ENCODE measurements around the gene PRF1.
"Not testable (repeated sequence)": the region's sequence is repeated elsewhere in the genome, so short reads cannot be mapped to it uniquely, and the experiment has no call there.

DNA sequence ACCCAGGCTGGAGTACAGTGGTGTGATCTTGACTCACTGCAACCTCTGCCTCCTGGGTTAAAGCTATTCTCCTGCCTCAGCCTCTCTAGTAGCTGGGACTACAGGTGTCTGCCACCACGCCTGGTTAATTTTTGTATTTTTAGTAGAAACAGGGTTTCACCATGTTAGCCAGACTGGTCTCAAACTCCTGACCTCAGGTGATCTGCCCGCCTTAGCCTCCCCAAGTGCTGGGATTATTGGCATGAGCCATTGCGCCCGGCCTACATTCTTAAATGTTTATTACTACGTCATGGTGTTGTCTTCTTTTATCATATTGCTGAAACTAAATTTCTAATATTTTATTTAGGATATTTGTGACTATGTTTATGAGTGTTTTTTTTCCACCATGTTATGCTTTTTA lies 21.4 kb downstream of the PRF1 start:
- TF ChIP-seq, protein P1, sequence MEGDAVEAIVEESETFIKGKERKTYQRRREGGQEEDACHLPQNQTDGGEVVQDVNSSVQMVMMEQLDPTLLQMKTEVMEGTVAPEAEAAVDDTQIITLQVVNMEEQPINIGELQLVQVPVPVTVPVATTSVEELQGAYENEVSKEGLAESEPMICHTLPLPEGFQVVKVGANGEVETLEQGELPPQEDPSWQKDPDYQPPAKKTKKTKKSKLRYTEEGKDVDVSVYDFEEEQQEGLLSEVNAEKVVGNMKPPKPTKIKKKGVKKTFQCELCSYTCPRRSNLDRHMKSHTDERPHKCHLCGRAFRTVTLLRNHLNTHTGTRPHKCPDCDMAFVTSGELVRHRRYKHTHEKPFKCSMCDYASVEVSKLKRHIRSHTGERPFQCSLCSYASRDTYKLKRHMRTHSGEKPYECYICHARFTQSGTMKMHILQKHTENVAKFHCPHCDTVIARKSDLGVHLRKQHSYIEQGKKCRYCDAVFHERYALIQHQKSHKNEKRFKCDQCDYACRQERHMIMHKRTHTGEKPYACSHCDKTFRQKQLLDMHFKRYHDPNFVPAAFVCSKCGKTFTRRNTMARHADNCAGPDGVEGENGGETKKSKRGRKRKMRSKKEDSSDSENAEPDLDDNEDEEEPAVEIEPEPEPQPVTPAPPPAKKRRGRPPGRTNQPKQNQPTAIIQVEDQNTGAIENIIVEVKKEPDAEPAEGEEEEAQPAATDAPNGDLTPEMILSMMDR (IDR thresholded peaks at IDR 0.05; ENCODE audit: poor library complexity): not testable (repeated sequence)
- TF ChIP-seq EZH2phosphoT487 (IDR thresholded peaks at IDR 0.05; ENCODE audit: low read depth, severe bottlenecking, unreplicated experiment); EZH2 (IDR thresholded peaks at IDR 0.05; ENCODE audit: borderline replicate concordance): not testable (repeated sequence)

Measured in hepatocyte (in vitro differentiated cells).